Stimulated activated CD4-positive, alpha-beta T cell treated with anti-CD3 and anti-CD28 coated beads, TNF-alpha, amount 100 ng/mL, for 4 hours (primary cell): ENCODE measurements around the gene TM9SF1.

ENCODE experiments used
- DNase-seq, 3 experiments: peaks; one replicate each; pipeline ENCODE4 v3.0.0-alpha.2; 2020; ENCODE audit warnings: low read depth in 3 of 3

Gene TM9SF1

GRCh38 chr14:24197056-24197450, 1.8 kb upstream of the TM9SF1 start:
- DNase-seq: no peak

GRCh38 chr14:24196071-24197055, 1.1 kb upstream of the TM9SF1 start:
- DNase-seq: no peak

GRCh38 chr14:24194873-24195185, 412 bp downstream of the TM9SF1 start:
- no peak for DNase-seq

GRCh38 chr14:24194186-24194872, 912 bp downstream of the TM9SF1 start:
- no peak for DNase-seq

GRCh38 chr14:24192933-24193332, 2.3 kb downstream of the TM9SF1 start:
- no peak for DNase-seq

- no peak for DNase-seq
These were observed 4.8 kb downstream of the TM9SF1 start for GRCh38 chr14:24190416-24190815.

- DNase-seq: no peak
These were observed 5.8 kb downstream of the TM9SF1 start for GRCh38 chr14:24189460-24189859.

GRCh38 chr14:24189059-24189375, 6.2 kb downstream of the TM9SF1 start:
- DNase-seq: no peak

- DNase-seq: peak; percentile 78 to 95 (median 91)
These were observed 6.8 kb downstream of the TM9SF1 start, which contains the start of gene IPO4 for GRCh38 chr14:24188251-24189058. Gene IPO4 (minus strand): TSS chr14:24188816. CDS start chr14:24188787, 29 bp downstream.

- DNase-seq: no peak
These were observed 7.7 kb downstream of the TM9SF1 start for GRCh38 chr14:24187539-24187915.

GRCh38 chr14:24186831-24187538, 8.3 kb downstream of the TM9SF1 start:
- DNase-seq: no peak

- DNase-seq: no peak
These were observed 9.5 kb downstream of the TM9SF1 start for GRCh38 chr14:24185741-24186140.

- no peak for DNase-seq
These were observed 10.2 kb downstream of the TM9SF1 start for GRCh38 chr14:24185026-24185425.

- no peak for DNase-seq
These were observed 10.9 kb downstream of the TM9SF1 start for GRCh38 chr14:24184104-24184970.

GRCh38 chr14:24183014-24183481, 12.2 kb downstream of the TM9SF1 start:
- DNase-seq: no peak

GRCh38 chr14:24182110-24182882, 12.9 kb downstream of the TM9SF1 start:
- DNase-seq: no peak

- no peak for DNase-seq
These were observed 13.7 kb downstream of the TM9SF1 start for GRCh38 chr14:24181371-24182077.

GRCh38 chr14:24179961-24180796, 15.1 kb downstream of the TM9SF1 start:
- DNase-seq: no peak
